Measurements from ENCODE around the gene DOK4. TPM values are rescaled to one million over a fixed set of nuclear protein-coding genes. Genes with fewer than 3 reads are reported as not detected.

Gene DOK4
- total RNA-seq, 1 experiment from 2014 or later, result 14.4 TPM

DNA sequence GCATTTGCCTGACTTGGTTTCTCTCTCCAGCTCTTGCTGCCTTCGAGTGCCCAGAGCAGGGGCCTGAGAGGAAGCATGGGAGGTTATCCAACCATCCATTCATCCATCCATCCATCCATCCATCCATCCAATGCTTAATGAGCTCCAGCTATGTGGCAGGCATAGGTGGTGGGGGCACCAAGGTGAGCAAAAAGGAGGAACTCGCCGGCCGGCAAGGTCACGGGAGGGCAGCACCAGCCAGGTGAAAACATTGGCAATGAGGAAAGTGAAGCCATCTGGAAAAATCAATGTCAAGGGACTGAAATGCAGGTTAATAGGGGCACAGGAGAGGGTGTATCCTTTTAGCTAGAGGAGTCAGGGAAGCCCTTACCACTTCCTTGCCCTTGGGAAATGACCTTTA lies 18.2 kb upstream of the DOK4 start:
- intact Hi-C loops (cut with micrococcal nuclease), result no loop called here
- no peaks in the 10 kb centered on the region for H3K36me3 ChIP-seq (ENCODE audit: control insufficient read depth in 1 of 2, insufficient read depth in 2 of 2, low read length in 2 of 2)
- no peaks in the 10 kb centered on the region for H3K9me2 ChIP-seq (ENCODE audit: insufficient read depth)
- H3K4me1 ChIP-seq (ENCODE audit: control insufficient read depth in 1 of 2, insufficient read depth in 2 of 2, low read length in 2 of 2), result no peaks in the 10 kb centered on the region
- TF ChIP-seq, protein P1, sequence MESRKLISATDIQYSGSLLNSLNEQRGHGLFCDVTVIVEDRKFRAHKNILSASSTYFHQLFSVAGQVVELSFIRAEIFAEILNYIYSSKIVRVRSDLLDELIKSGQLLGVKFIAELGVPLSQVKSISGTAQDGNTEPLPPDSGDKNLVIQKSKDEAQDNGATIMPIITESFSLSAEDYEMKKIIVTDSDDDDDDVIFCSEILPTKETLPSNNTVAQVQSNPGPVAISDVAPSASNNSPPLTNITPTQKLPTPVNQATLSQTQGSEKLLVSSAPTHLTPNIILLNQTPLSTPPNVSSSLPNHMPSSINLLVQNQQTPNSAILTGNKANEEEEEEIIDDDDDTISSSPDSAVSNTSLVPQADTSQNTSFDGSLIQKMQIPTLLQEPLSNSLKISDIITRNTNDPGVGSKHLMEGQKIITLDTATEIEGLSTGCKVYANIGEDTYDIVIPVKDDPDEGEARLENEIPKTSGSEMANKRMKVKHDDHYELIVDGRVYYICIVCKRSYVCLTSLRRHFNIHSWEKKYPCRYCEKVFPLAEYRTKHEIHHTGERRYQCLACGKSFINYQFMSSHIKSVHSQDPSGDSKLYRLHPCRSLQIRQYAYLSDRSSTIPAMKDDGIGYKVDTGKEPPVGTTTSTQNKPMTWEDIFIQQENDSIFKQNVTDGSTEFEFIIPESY (IDR thresholded peaks at IDR 0.05; ENCODE audit: extremely low read depth, insufficient replicate concordance, low read length), result no peak
- no peak for TF ChIP-seq EZH2 (IDR thresholded peaks at IDR 0.05)
- TF ChIP-seq, protein P2, sequence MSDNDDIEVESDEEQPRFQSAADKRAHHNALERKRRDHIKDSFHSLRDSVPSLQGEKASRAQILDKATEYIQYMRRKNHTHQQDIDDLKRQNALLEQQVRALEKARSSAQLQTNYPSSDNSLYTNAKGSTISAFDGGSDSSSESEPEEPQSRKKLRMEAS (IDR thresholded peaks at IDR 0.05), result no peak
- TF ChIP-seq, protein P3, sequence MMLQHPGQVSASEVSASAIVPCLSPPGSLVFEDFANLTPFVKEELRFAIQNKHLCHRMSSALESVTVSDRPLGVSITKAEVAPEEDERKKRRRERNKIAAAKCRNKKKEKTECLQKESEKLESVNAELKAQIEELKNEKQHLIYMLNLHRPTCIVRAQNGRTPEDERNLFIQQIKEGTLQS (IDR thresholded peaks at IDR 0.05), result no peak
- no peak for TF ChIP-seq SP1 (IDR thresholded peaks at IDR 0.05; ENCODE audit: low read depth)
- no peak for TF ChIP-seq POLR2A (IDR thresholded peaks at IDR 0.05; ENCODE audit: borderline replicate concordance, extremely low read depth, insufficient read depth, insufficient read length)
- H3K27me3 ChIP-seq (ENCODE audit: insufficient read depth, low read length), result no peaks in the 10 kb centered on the region
- POLR2A ChIA-PET, result no interaction called here
- H2AFZ ChIP-seq (ENCODE audit: low read depth, low read length, poor library complexity, severe bottlenecking), result no peak overlapping the region
- no peak overlapping the region for H3K4me3 ChIP-seq (replicated peaks in 1 of 2; ENCODE audit: low read depth in 1 of 2, low read length in 2 of 2)
- H3K79me2 ChIP-seq (ENCODE audit: insufficient read depth, low read length), result no peaks in the 10 kb centered on the region
- no peak overlapping the region for H3K27ac ChIP-seq (ENCODE audit: low read depth, low read length)
- DNase-seq (ENCODE audit: low read depth, low spot score) (no peak), ATAC-seq (no peak)
- H3K9ac ChIP-seq (ENCODE audit: low read length), result no peak overlapping the region
- no TSS peak for BruUV-seq (replicated peaks)
- no peaks in the 10 kb centered on the region for H4K20me1 ChIP-seq (ENCODE audit: insufficient read depth)
- H3K4me2 ChIP-seq (ENCODE audit: low read length), result no peak overlapping the region
- RAD21 ChIA-PET (ENCODE audit: low non-redundant PET in 1 of 2, low total read pairs in 2 of 2, uncharacterized antibody in 2 of 2, unreplicated experiment in 2 of 2), result no interaction called here
- no peaks in the 10 kb centered on the region for H3K9me3 ChIP-seq (ENCODE audit: control insufficient read depth in 1 of 2, insufficient read depth in 1 of 2, low read depth in 1 of 2, low read length in 2 of 2)
- CTCF ChIA-PET, result no interaction called here

DNA sequence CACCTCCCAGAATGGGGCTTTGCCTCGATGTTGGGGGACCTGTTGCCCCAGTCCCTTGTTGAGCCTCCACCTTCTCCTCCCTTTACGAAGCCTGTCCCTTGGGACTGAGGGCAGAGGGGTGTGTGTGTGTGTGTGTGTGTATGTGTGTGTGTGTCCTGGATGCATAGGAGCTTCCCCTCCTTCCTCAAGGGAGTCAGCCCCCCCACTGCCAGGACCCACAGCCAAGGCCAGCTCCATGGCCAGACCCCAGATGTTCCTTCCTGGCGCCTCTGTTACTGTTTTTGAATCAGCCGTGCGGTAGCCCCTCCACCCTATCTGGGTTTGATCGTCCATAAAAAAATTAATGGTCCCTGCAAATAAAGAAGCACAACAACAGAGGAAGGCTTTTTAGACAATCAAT lies 17.7 kb upstream of the DOK4 start:
- H3K9ac ChIP-seq (ENCODE audit: low read length), result no peak overlapping the region
- POLR2A ChIA-PET, result no interaction called here
- RAD21 ChIA-PET (ENCODE audit: low non-redundant PET in 1 of 2, low total read pairs in 2 of 2, uncharacterized antibody in 2 of 2, unreplicated experiment in 2 of 2), result no interaction called here
- ATAC-seq (no peak), DNase-seq (ENCODE audit: low read depth, low spot score) (no peak)
- CTCF ChIA-PET, result no interaction called here
- intact Hi-C loops (cut with micrococcal nuclease), result no loop called here
- H3K4me1 ChIP-seq (ENCODE audit: control insufficient read depth in 1 of 2, insufficient read depth in 2 of 2, low read length in 2 of 2), result no peaks in the 10 kb centered on the region
- H3K36me3 ChIP-seq (ENCODE audit: control insufficient read depth in 1 of 2, insufficient read depth in 2 of 2, low read length in 2 of 2), result no peaks in the 10 kb centered on the region
- no TSS peak for BruUV-seq (replicated peaks)
- no peak overlapping the region for H3K27ac ChIP-seq (ENCODE audit: low read depth, low read length)
- H3K9me3 ChIP-seq (ENCODE audit: control insufficient read depth in 1 of 2, insufficient read depth in 1 of 2, low read depth in 1 of 2, low read length in 2 of 2), result no peaks in the 10 kb centered on the region
- no peak overlapping the region for H3K4me2 ChIP-seq (ENCODE audit: low read length)
- H3K9me2 ChIP-seq (ENCODE audit: insufficient read depth), result no peaks in the 10 kb centered on the region
- TF ChIP-seq TCF7L2 (IDR thresholded peaks at IDR 0.05; ENCODE audit: borderline replicate concordance, extremely low read depth, insufficient read depth, insufficient read length) (no peak), JUND (IDR thresholded peaks at IDR 0.05) (no peak), POLR2AphosphoS5 (IDR thresholded peaks at IDR 0.05; ENCODE audit: low read depth, low read length) (no peak), CBX3 (IDR thresholded peaks at IDR 0.05; ENCODE audit: low read depth) (no peak), SIN3A (IDR thresholded peaks at IDR 0.05; ENCODE audit: low read depth) (no peak)
- TF ChIP-seq, protein P3 (IDR thresholded peaks at IDR 0.05), result no peak
- H2AFZ ChIP-seq (ENCODE audit: low read depth, low read length, poor library complexity, severe bottlenecking), result no peak overlapping the region
- no peaks in the 10 kb centered on the region for H3K79me2 ChIP-seq (ENCODE audit: insufficient read depth, low read length)
- H3K27me3 ChIP-seq (ENCODE audit: insufficient read depth, low read length), result no peaks in the 10 kb centered on the region
- H4K20me1 ChIP-seq (ENCODE audit: insufficient read depth), result no peaks in the 10 kb centered on the region
- no peak overlapping the region for H3K4me3 ChIP-seq (replicated peaks in 1 of 2; ENCODE audit: low read depth in 1 of 2, low read length in 2 of 2)
